K562 (cell line): ENCODE results near the gene SOX15. TPM values are rescaled to one million over a fixed set of nuclear protein-coding genes. Genes with fewer than 3 reads are reported as not detected.

Experiments used
- ATAC-seq: fragments of 200-7000 bp; cut with Tn5 transposase; 3 replicates; pipeline ENCODE4 v1.9.1; 2020; ENCODE audit warnings: moderate library complexity
- BruUV-seq: library from RNA; stranded (reverse); fragments of 400-500 nt; replicated peaks from 2 replicates; lab custom pipeline; 2021; lab: Mats Ljungman, UMichigan
- CTCF ChIA-PET: fragments of 300-600 bp; formaldehyde crosslinking; extraction: SDS; loops from one replicate; lab custom pipeline; 2021; ENCODE audit warnings: low intra/inter-chr PET ratio; lab: Yijun Ruan, JAX
- POLR2A ChIA-PET: fragments of 300-600, 350-650 bp; sonication (Branson Sonifier 250); formaldehyde crosslinking; extraction: SDS; loops from one replicate; lab custom pipeline; 2021; ENCODE audit warnings: antibody characterized with exemption, inconsistent platforms; lab: Yijun Ruan, JAX
- DNase-seq, 4 experiments: peaks; one replicate each; pipeline versions ENCODE4 v3.0.0 to v3.0.0-alpha.2; 2011 to 2018; ENCODE audit warnings: low spot score in 3 of 4, mixed read lengths in 3 of 4; ENCODE audit errors: extremely low read depth in 1 of 4
- FAIRE-seq: peaks from 2 replicates; lab custom pipeline; 2011; peaks lifted over from hg19 to GRCh38; lab: Jason Lieb, UNC
- H2AFZ ChIP-seq: 2 replicates; pipeline ENCODE4 v1.6.0; 2011; ENCODE audit warnings: low read depth, low read length, control low read depth, inconsistent platforms
- H3K27ac ChIP-seq: fragments of 200-600 bp; 3 replicates; pipeline ENCODE4 v1.8.0; 2011; ENCODE audit warnings: low read depth, mild to moderate bottlenecking, control low read depth, inconsistent platforms, low read length, moderate library complexity, mixed read lengths; ENCODE audit errors: extremely low read depth
- H3K27me3 ChIP-seq, 2 experiments: fragments of 300-600 bp in 1 of 2; 2 replicates in 1 of 2; 3 replicates in 1 of 2; pipeline versions ENCODE4 v1.6.0 to v1.8.0; 2011; ENCODE audit warnings: inconsistent platforms in 2 of 2, low read length in 2 of 2, mild to moderate bottlenecking in 1 of 2, mixed read lengths in 1 of 2, moderate library complexity in 1 of 2; ENCODE audit not compliant: control insufficient read depth in 2 of 2, insufficient read depth in 2 of 2
- H3K36me3 ChIP-seq: fragments of 300-600 bp; 3 replicates; pipeline ENCODE4 v1.8.0; 2011; ENCODE audit warnings: mild to moderate bottlenecking, low read length, inconsistent platforms; ENCODE audit not compliant: control insufficient read depth, insufficient read depth
- H3K4me1 ChIP-seq, 2 experiments: fragments of 200-600 bp in 1 of 2; replicated peaks in 1 of 2; 2 replicates in 1 of 2; 3 replicates in 1 of 2; pipeline versions ENCODE4 v1.5.1 to v1.8.0; 2011; ENCODE audit warnings: inconsistent platforms in 2 of 2, low read length in 2 of 2, mild to moderate bottlenecking in 1 of 2, mixed read lengths in 1 of 2, moderate library complexity in 1 of 2; ENCODE audit not compliant: control insufficient read depth in 2 of 2, insufficient read depth in 2 of 2
- H3K4me2 ChIP-seq: 2 replicates; pipeline ENCODE4 v1.6.1; 2011; ENCODE audit warnings: low read length, control low read depth, inconsistent platforms, mixed read lengths; ENCODE audit not compliant: insufficient read depth
- H3K4me3 ChIP-seq: fragments of 200-600 bp; sonication (generic), shearing (Covaris generic); 2 replicates; pipeline ENCODE4 v1.5.1; 2016; ENCODE audit warnings: control low read depth, inconsistent platforms
- H3K79me2 ChIP-seq: fragments of 200-600 bp; 3 replicates; pipeline ENCODE4 v1.8.0; 2011; ENCODE audit warnings: low read length, inconsistent platforms; ENCODE audit not compliant: control insufficient read depth, insufficient read depth
- H3K9ac ChIP-seq, 2 experiments: 2 replicates each; pipeline versions ENCODE4 v1.6.0 to v1.6.1; 2011; ENCODE audit warnings: low read depth in 2 of 2, low read length in 2 of 2, control low read depth in 1 of 2, inconsistent platforms in 1 of 2, mild to moderate bottlenecking in 1 of 2, mixed read lengths in 1 of 2; ENCODE audit not compliant: insufficient read depth in 1 of 2
- H3K9me1 ChIP-seq: one replicate; pipeline ENCODE4 v1.6.0; 2011; ENCODE audit warnings: inconsistent platforms, mild to moderate bottlenecking, low read length, moderate library complexity; ENCODE audit not compliant: control insufficient read depth, insufficient read depth
- H3K9me3 ChIP-seq: replicated peaks from 2 replicates; pipeline ENCODE4 v1.5.1; 2011; ENCODE audit warnings: low read depth, low read length, inconsistent platforms; ENCODE audit not compliant: control insufficient read depth, insufficient read depth
- H4K20me1 ChIP-seq: replicated peaks from 2 replicates; pipeline ENCODE4 v1.6.1; 2011; ENCODE audit warnings: low read length, inconsistent platforms, mixed read lengths; ENCODE audit not compliant: control insufficient read depth, insufficient read depth
- ATF7 ChIP-seq: fragments of 450-650 bp; IDR thresholded peaks from 2 replicates; pipeline ENCODE4 v1.7.1; 2014; ENCODE audit warnings: mild to moderate bottlenecking, moderate library complexity
- CBX3 ChIP-seq, 2 experiments: IDR thresholded peaks; 1 replicate in 1 of 2; 2 replicates in 1 of 2; pipeline ENCODE4 v1.6.1; 2012; ENCODE audit warnings: inconsistent platforms in 2 of 2, low read length in 2 of 2, borderline replicate concordance in 1 of 2, control low read depth in 1 of 2
- ZFX ChIP-seq: sonication (generic); formaldehyde crosslinking; IDR thresholded peaks from 2 replicates; pipeline ENCODE4 v1.8.0; 2022; ENCODE audit warnings: mild to moderate bottlenecking, missing genetic modification reagents, moderate library complexity
- WGBS: fragments of 100-300 bp; shearing (Covaris generic); methylation state at CpG from one replicate; pipeline ENCODE4 v1.1.6; 2016; ENCODE audit warnings: low coverage, mixed read lengths; ENCODE audit not compliant: insufficient coverage; ENCODE audit errors: missing lambda C conversion rate; 5-methylcytosine and 5-hydroxymethylcytosine counted together
- in situ Hi-C: fragments of 300-500 bp; cut with MboI; formaldehyde crosslinking; loops from 4 replicates; pipeline ENCODE4 v1.15.0; 2018; ENCODE audit warnings: inconsistent platforms, mixed read lengths
- intact Hi-C: fragments of 100-400 bp; cut with micrococcal nuclease; formaldehyde crosslinking; loops from 2 replicates; pipeline ENCODE4 v1.14.2; 2022
- polyA plus RNA-seq, 8 experiments: library from polyadenylated mRNA; depleted of rRNA in 4 of 8; stranded (reverse) in 5 of 8; unstranded in 3 of 8; fragments of >200 nt; fragmentation: Nextera tagmentation in 2 of 8; fragmentation: Illumina TruSeq in 1 of 8; extraction: Ambion mirVana in 2 of 8; extraction: Trizol in 1 of 8; gene quantifications; 2 replicates each; pipeline versions ENCODE4 v1.2.1 to v1.2.3, GENCODE V29; 2011 to 2014; ENCODE audit warnings: inconsistent platforms in 1 of 8, missing spikeins in 1 of 8
- total RNA-seq, 7 experiments: library from RNA; depleted of rRNA in 6 of 7; stranded (reverse); fragments of >200 nt in 6 of 7; fragmentation: Illumina TruSeq in 2 of 7; extraction: Trizol in 2 of 7; gene quantifications; 2 replicates each; pipeline versions ENCODE4 v1.2.1 to v1.2.3, GENCODE V29; 2011 to 2021; ENCODE audit warnings: low replicate concordance in 1 of 7

SOX15 gene
- total and polyA plus RNA-seq, 9 of the 15 experiments (the other 6 are each of a cell fraction or from before 2014, with no cell fraction given), result 0.07 to 0.33 (median 0.19) TPM; not detected in 5

GRCh38 chr17:7559320-7560171 is 30.3 kb downstream of the SOX15 start:
- WGBS, result 61% methylated on average over 13 of the region's 18 CpGs
- TF ChIP-seq ATF7 (no peak), CBX3 (IDR thresholded peaks at IDR 0.05; ENCODE audit: borderline replicate concordance in 1 of 2, low read length in 2 of 2) (no peak), ZFX (CRISPR knock-in tag) (peak; percentile 69)
- Histone ChIP-seq H3K27me3 (no peaks in the 10 kb centered on the region), H3K9me3 (no peaks in the 10 kb centered on the region), H3K9me1 (no peaks in the 10 kb centered on the region), H3K36me3 (peaks cover 16% of the 10 kb centered on the region; the same call in 2 of the 3 replicates), H4K20me1 (no peaks in the 10 kb centered on the region), H3K4me3 (no peak overlapping the region), H3K79me2 (peaks cover 33% of the 10 kb centered on the region), H3K27ac (no peak overlapping the region), H3K9ac (peak overlapping the region; percentile 21 to 34; a peak in 1 of 4 replicates), H3K4me2 (peak overlapping the region; percentile 98; the same call in 1 of the 2 replicates), H3K4me1 (peaks cover 10 to 52% of the 10 kb centered on the region in 2 experiments; a peak in 4 of 5 replicates), H2AFZ (peak overlapping the region; percentile 51; the same call in 1 of the 2 replicates)
- in situ Hi-C loops (loop anchor here (10.0 to 25.0 kb wide), 2 partner anchors 205 to 522 kb away; partner anchors contain the start of genes KCTD11, SLC16A11, SLC16A13 and TMEM95), intact Hi-C loops (loop anchor here (2.0 to 5.0 kb wide), 2 partner anchors 75 to 202 kb away; partner anchors contain the start of genes POLR2A and TMEM95)
- no peak for FAIRE-seq
- no TSS peak for BruUV-seq
- ChIA-PET POLR2A (interaction anchor here (0.8 to 1.5 kb wide), 8 partner anchors 11 to 74 kb away, joined by 3 to 9 read pairs (median 4); partner anchors contain the start of gene CD68), CTCF (interaction anchor here (1.9 to 2.3 kb wide), 2 partner anchors 45 to 203 kb away, joined by 9 to 16 read pairs; no protein-coding TSS in a partner anchor)
- no peak for DNase-seq
- no peak for ATAC-seq
